Measurements from ENCODE around the gene CCDC91.

GRCh38 chr12:28176295-28176694 is 14.0 kb upstream of the CCDC91 start:
- TF ChIP-seq POLR2A (IDR thresholded peaks at IDR 0.05; ENCODE audit: low read depth, low read length) (no peak), CTCF (conservative IDR thresholded peaks at IDR 0.05; ENCODE audit: low read depth, low read length) (no peak), RAD21 (IDR thresholded peaks at IDR 0.05; ENCODE audit: low read length) (no peak), MXI1 (IDR thresholded peaks at IDR 0.05; ENCODE audit: borderline replicate concordance, low read depth, low read length) (no peak)

All from IMR-90 (cell line).